ENCODE measurements around the gene ARSG.

GRCh38 chr17:68429881-68430280, 138.6 kb downstream of the ARSG start:
- TF ChIP-seq, protein P1, sequence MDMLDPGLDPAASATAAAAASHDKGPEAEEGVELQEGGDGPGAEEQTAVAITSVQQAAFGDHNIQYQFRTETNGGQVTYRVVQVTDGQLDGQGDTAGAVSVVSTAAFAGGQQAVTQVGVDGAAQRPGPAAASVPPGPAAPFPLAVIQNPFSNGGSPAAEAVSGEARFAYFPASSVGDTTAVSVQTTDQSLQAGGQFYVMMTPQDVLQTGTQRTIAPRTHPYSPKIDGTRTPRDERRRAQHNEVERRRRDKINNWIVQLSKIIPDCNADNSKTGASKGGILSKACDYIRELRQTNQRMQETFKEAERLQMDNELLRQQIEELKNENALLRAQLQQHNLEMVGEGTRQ (IDR thresholded peaks at IDR 0.05; ENCODE audit: borderline replicate concordance, low read depth, low read length) = no peak
- no peak for TF ChIP-seq SIN3A (IDR thresholded peaks at IDR 0.05; ENCODE audit: borderline replicate concordance, low read depth, low read length)
- no peak for TF ChIP-seq POLR2AphosphoS5 (IDR thresholded peaks at IDR 0.05; ENCODE audit: low read depth, low read length)
- TF ChIP-seq CTCF (IDR thresholded peaks at IDR 0.05) = no peak
- no peak for TF ChIP-seq EZH2phosphoT487 (IDR thresholded peaks at IDR 0.05; ENCODE audit: borderline replicate concordance, low read depth)
- no peak for TF ChIP-seq CHD2 (IDR thresholded peaks at IDR 0.05; ENCODE audit: low read length, partially characterized antibody)
- TF ChIP-seq REST (IDR thresholded peaks at IDR 0.05; ENCODE audit: low read depth, low read length) = no peak
- TF ChIP-seq SMC3 (IDR thresholded peaks at IDR 0.05; ENCODE audit: low read depth, low read length) = no peak
- no peak for TF ChIP-seq RAD21 (IDR thresholded peaks at IDR 0.05; ENCODE audit: low read length)
- no peak for TF ChIP-seq MXI1 (IDR thresholded peaks at IDR 0.05; ENCODE audit: low read depth, low read length)

All from SK-N-SH (cell line).